Motor neuron (in vitro differentiated cells): Measurements from ENCODE around the gene ZDHHC14. TPM values are rescaled to one million over a fixed set of nuclear protein-coding genes. Genes with fewer than 3 reads are reported as not detected.

Experiments
- ATAC-seq, 8 experiments: fragments of 200-7000 bp; cut with Tn5 transposase; replicated peaks in 6 of 8; 2 replicates each; pipeline ENCODE4 v1.8.0; 2021; ENCODE audit warnings: mild to moderate bottlenecking in 8 of 8, moderate library complexity in 8 of 8
- H3K27ac ChIP-seq, 2 donors: fragments of 250-450 bp; sonication (Bioruptor Pico); 2 replicates each; pipeline ENCODE4 v1.9.0; 2021; ENCODE audit warnings: antibody characterized with exemption in 2 of 2, mild to moderate bottlenecking in 2 of 2, moderate library complexity in 1 of 2
- H3K4me1 ChIP-seq, 2 donors: fragments of 250-450 bp; sonication (Bioruptor Pico); replicated peaks in 1 of 2; 2 replicates each; pipeline ENCODE4 v1.6.1; 2021; ENCODE audit warnings: antibody characterized with exemption in 2 of 2, mild to moderate bottlenecking in 2 of 2, moderate library complexity in 1 of 2
- H3K4me3 ChIP-seq, 5 donors: fragments of 250-450 bp; sonication (Bioruptor Pico); 2 replicates each; pipeline ENCODE4 v1.9.0; 2021; ENCODE audit warnings: antibody characterized with exemption in 5 of 5, mild to moderate bottlenecking in 5 of 5, moderate library complexity in 4 of 5
- WGBS, 10 experiments: fragments of 450-650 bp; shearing (Covaris generic); methylation state at CpG; one replicate each; pipeline ENCODE4 v1.0.0; 2022; 5-methylcytosine and 5-hydroxymethylcytosine counted together
- in situ Hi-C, 9 experiments: fragments of 400-800 bp; cut with MboI; loops; one replicate each; pipeline ENCODE4 v1.15.0; 2021; ENCODE audit warnings: low sequenced_read_pairs in 9 of 9, low pct_unique_long_range_greater_than_20kb in 2 of 9; ENCODE audit not compliant: unreplicated experiment in 9 of 9
- total RNA-seq, 8 experiments: library from RNA; unstranded; fragments of 300-600 nt; gene quantifications; 2 replicates each; pipeline versions ENCODE4 v1.2.3 to v1.2.4, GENCODE V29; 2022

Gene ZDHHC14
- total RNA-seq, 8 experiments from 2014 or later, result 2.9 to 22.7 (median 3.7) TPM

DNA sequence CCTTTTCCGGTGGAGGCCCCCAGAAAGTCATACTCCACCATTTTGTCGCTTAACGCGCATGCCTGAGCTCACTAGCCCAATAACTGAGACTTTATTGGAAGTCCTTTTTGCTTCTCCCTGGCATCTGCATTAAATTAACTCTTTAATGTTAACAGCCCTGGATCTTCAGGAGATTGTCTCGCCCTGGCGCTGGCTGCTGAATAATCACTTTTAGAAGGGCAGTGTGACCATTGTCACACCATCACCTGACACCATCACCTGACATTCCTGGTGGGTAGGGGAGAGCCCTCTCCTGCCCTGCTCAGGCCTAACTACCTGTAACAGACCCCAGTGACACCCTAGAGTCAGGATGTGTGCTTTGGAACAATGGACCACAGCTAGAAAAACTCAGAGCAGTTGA lies 326.6 kb downstream of the ZDHHC14 start:
- no peak overlapping the region for H3K27ac ChIP-seq
- WGBS, 10 experiments, result 82 to 100% (median 100%) methylated on average over 1 to 5 of the region's 6 CpGs; no CpG with 5 or more reads in 5 of the 10 experiments
- H3K4me1 ChIP-seq, result no peaks in the 10 kb centered on the region
- ATAC-seq, result no peak
- in situ Hi-C loops, result no loop called here
- no peak overlapping the region for H3K4me3 ChIP-seq

DNA sequence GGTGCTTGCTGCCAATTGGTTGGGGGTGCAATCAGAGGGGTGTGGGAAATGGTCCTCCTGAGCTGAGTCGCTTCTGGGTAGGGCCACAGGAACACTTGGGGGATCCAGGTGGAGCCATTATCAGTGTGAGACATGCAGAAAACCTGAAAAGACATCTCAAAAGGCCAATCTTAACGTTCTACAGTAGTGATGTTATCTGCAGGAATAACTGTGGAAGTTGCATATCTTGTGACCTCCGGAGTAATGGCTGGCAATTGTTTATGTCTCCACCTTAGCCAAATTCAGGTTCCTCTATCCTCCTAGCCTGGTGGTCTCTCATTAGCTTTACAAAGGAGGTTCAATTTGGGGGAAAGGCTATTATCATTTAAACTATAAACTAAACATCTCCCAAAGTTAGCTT lies 327.2 kb downstream of the ZDHHC14 start:
- H3K27ac ChIP-seq, result no peak overlapping the region
- in situ Hi-C loops, result no loop called here
- no peaks in the 10 kb centered on the region for H3K4me1 ChIP-seq
- H3K4me3 ChIP-seq, result no peak overlapping the region
- ATAC-seq, result no peak
- 20 to 100% (median 47%) methylated on average over 1 to 3 of the region's 3 CpGs; no CpG with 5 or more reads in 6 of the 10 experiments for WGBS, 10 experiments

DNA sequence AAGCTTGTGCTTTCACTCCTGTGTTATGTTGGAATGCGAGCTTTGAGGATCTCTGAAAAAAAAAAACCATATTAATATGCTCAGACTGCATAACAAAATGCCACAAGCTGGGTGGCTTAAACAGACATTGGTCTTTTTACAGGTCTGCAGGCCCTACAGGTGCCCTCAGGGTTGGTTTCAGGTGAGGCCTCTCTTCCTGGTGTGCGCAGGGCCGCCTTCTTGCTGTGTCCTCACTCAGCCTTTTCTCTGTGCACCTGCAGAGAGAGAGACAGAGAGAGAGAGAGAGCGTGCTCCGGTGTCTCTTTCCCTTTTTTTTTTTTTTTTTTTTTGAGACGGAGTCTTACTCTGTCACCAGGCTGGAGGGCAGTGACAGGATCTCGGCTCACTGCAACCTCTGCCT lies 327.9 kb downstream of the ZDHHC14 start:
- in situ Hi-C loops, result no loop called here
- no peak overlapping the region for H3K4me3 ChIP-seq
- ATAC-seq, result no peak
- H3K27ac ChIP-seq, result no peak overlapping the region
- 17 to 100% (median 74%) methylated on average over 1 to 6 of the region's 7 CpGs; no CpG with 5 or more reads in 2 of the 10 experiments for WGBS, 10 experiments
- H3K4me1 ChIP-seq, result no peaks in the 10 kb centered on the region

DNA sequence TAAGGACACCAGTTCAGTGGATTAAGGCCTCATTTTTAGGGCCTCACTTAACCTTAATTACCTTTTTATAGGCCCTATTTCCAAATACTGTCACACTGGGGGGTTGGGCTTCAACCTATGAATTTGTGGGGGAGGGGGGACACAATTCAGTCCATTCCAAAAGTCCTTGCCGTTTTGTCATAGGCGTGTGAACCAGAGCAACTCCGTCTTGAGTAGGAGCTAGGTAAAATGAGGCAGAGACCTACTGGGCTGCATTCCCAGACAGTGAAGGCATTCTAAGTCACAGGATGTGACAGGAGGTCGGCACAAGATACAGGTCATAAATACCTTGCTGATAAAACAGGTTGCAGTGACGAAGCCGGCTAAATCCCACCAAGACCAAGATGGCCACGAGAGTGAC lies 328.6 kb downstream of the ZDHHC14 start:
- no peak overlapping the region for H3K27ac ChIP-seq
- 53 to 100% (median 81%) methylated on average over 1 to 7 of the region's 7 CpGs; no CpG with 5 or more reads in 5 of the 10 experiments for WGBS, 10 experiments
- no peak overlapping the region for H3K4me3 ChIP-seq

DNA sequence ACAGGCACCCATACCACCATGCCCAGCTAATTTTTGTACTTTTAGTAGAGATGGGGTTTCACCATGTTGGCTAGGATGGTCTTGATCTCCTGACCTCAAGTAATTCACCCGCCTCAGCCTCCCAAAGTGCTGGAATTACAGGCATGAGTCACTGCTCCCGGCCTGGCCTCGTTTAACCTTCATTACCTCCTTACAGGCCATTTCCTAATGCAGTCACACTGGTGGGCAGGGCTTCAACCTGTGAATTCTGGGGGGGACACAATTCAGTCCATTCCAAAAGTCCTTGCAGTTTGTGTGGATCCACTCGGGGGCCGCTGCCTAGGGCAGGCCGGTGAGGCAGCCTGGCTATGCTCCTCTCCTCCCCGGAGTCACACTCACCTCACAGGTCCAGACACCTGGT lies 329.6 kb downstream of the ZDHHC14 start:
- Histone ChIP-seq H3K4me1 (peaks cover 0 to 1% of the 10 kb centered on the region in 2 donors), H3K4me3 (no peak overlapping the region), H3K27ac (no peak overlapping the region)
- no peak for ATAC-seq
- WGBS, 10 experiments, result 60 to 100% (median 86%) methylated on average over 1 to 5 of the region's 7 CpGs; no CpG with 5 or more reads in 4 of the 10 experiments
- in situ Hi-C loops, result no loop called here

More for the DNA sequence above, 328.6 kb downstream of the ZDHHC14 start:
- H3K4me1 ChIP-seq, result no peaks in the 10 kb centered on the region
- in situ Hi-C loops, result no loop called here
- ATAC-seq, result no peak

DNA sequence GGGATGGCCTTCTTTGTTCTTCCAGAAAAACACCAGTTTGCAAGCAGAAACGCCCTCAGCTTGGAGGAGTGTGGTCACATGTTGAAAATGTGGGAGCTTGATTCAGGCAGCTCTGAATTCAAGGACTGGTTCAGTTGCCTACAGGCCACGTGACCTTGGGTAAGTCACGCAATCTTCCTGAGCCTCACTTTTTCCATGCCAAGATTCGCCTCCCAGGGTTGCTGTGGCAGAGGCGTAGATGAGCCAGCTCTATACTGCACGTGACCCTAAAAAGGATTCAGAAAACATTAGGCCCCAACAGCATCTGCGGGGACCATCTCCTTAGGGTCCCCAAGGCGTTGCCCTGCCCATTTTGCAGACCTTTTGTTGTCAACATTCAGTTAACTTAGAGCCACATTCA lies 330.1 kb downstream of the ZDHHC14 start:
- 68 to 100% (median 87%) methylated on average over 3 to 6 of the region's 8 CpGs; no CpG with 5 or more reads in 4 of the 10 experiments for WGBS, 10 experiments
- Histone ChIP-seq H3K4me3 (no peak overlapping the region), H3K4me1 (peaks cover 0 to 6% of the 10 kb centered on the region in 2 donors), H3K27ac (no peak overlapping the region)
- ATAC-seq, result no peak
- in situ Hi-C loops, result no loop called here

DNA sequence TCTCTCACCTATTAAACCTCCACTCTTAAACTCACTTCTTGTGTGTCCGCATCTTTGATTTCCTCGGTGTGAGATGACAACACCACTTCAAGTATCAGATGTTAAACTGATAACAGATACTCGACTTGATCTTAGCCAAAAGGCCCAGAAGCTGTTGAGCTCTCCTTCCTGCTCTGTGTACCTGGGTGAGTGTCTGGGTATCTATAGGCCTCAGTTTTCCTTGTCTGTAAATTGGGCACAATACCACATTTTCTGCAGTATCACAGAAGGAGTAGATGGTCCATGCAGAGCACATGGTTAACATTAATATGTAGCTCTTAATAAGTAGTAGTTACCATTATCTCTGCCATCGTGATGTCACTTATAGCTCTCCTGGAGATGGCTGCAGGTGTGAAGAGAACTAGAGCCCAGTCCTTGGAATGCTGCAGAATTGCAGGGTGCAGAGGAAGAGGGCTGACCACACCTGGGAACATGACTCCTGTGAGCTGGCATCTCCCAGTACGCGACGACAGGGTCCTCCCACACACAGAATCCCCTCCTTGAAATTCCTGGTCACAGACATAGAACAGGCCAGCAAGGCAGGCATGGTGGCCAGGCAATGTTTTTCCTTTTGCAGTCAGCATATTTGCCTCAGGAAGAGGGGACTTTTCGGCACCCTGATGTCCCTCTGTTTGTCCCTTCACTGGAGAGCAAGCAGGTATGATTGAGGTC lies 331.8 kb downstream of the ZDHHC14 start:
- in situ Hi-C loops, result no loop called here
- 83 to 100% (median 90%) methylated on average over 3 to 7 of the region's 8 CpGs for WGBS, 10 experiments
- Histone ChIP-seq H3K4me1 (peaks cover 9 to 15% of the 10 kb centered on the region in 2 donors), H3K27ac (no peak overlapping the region), H3K4me3 (no peak overlapping the region)
- ATAC-seq, result no peak

DNA sequence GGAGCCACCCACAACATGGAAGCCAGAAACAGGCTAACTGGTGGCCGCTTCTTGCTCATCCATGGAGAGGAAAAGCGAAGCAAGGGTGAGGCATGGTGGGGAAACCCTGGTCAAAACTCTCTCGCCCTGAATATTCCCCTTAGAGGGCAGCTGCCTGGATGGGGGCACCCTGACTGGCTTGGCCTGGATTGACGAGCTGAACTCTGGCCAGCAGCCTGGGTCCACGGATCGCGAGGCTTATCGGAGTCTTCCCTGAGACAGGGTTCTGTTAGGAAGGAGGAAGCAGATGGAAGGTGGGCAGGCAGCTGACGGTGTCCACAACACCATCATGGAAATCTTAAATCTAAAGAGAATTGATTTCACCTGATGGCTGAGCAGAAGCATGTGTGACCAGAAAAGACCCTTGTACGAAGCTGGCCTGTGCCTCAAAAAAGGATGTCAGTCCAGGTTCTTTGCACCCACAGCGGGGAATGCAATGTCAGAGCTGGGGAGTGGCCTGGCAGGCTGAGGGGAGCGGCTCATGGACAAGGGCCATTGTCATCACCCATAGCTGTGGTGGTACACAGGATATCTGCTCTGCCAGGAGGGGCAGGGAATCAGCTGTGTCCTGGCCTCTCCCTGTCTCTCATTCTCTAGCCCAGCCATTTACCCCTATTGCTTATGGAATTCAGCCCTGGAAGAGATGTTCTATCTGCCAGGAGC lies 332.6 kb downstream of the ZDHHC14 start:
- Histone ChIP-seq H3K27ac (no peak overlapping the region), H3K4me1 (peaks cover 9 to 15% of the 10 kb centered on the region in 2 donors), H3K4me3 (no peak overlapping the region)
- no peak for ATAC-seq
- 47 to 100% (median 84%) methylated on average over 1 to 5 of the region's 12 CpGs; no CpG with 5 or more reads in 3 of the 10 experiments for WGBS, 10 experiments
- in situ Hi-C loops, result no loop called here

DNA sequence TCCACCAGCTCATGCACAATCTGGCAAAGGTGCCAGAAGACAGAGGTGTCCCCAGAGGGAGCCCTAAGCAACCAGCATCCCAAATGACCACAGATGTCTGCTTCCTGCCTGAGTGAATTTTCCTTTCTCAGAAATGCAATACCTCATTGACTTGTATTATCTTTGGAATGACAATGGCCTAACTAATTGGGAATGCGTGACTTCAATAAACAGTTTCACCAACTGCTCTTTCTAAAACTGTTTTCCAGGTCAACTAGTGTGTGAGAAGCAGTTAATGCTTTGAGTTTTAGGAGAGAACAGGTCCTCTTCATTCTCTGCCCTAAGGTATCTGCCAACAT lies 333.1 kb downstream of the ZDHHC14 start:
- in situ Hi-C loops, result no loop called here
- Histone ChIP-seq H3K4me1 (peaks cover 9 to 15% of the 10 kb centered on the region in 2 donors), H3K27ac (no peak overlapping the region), H3K4me3 (no peak overlapping the region)
- ATAC-seq, result no peak
- WGBS, 10 experiments, result 0 to 100% (median 86%) methylated on average over 1 of the region's 1 CpG; no CpG with 5 or more reads in 1 of the 10 experiments

DNA sequence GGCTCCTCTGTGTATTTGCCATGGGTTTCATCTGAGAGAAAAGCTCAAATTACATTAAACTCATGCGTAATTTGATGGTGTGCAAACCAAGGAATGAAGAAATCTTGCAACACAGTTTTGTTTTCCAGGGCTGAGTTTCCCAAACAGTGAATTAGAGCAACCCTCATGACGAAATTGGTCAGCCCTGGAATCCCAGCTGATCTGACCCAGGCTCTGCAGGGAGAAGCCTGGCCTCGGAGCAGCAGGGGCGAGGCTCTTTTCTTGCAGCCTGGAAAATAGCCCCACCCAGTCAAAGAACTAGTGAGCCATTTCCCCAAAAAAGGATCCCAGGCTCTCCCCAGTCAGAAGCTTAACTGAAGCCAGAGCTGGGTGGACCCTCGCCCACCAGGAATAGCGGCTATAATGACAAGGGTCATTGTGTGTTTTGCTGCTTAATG lies 334.8 kb downstream of the ZDHHC14 start:
- Histone ChIP-seq H3K4me3 (no peak overlapping the region), H3K4me1 (peaks cover 9 to 15% of the 10 kb centered on the region in 2 donors), H3K27ac (no peak overlapping the region)
- ATAC-seq, result peak in 3 of 8 experiments; percentile 79 to 88 (median 84)
- in situ Hi-C loops, result no loop called here
- 0 to 100% (median 76%) methylated on average over 1 to 5 of the region's 6 CpGs for WGBS, 10 experiments

DNA sequence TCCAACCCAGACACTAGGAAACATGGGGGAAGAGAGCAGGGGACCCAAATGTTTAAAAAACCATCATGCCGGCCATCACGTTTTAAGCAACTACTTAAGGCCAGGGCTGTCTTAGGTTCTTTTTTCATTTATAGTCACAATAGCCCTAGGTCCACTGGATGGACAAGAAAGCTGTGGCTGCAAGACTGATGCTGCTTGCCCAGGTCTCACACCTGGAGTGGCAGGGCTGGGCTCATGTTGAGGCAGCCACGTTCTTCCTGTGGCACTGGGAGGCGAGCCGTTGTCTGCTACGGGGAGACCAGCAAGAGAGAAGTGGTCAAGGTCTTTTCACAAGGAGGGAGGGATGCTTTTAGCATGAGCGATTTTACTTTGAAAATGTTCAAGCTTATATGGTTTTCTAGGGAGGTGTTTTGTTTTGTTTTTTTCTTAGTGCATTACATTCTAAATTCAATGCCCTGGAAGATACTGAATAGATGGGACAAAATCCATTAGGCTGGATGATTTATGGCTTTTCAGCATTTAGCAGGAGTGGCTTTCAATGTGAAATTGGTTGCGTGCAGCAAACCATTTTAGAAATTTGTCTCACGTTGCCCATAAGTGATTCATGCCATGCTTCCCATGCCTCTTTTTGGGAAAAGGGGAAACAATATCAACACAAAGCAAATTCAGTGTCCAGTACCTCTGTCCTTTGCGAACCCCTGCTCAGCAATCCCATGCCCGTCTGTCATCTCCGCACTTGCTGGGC lies 335.4 kb downstream of the ZDHHC14 start:
- peaks cover 9 to 15% of the 10 kb centered on the region in 2 donors for H3K4me1 ChIP-seq
- H3K27ac ChIP-seq, result no peak overlapping the region
- in situ Hi-C loops, result no loop called here
- ATAC-seq, result peak in 5 of 8 experiments; percentile 51 to 79 (median 72)
- WGBS, 10 experiments, result 31 to 80% (median 71%) methylated on average over 1 to 11 of the region's 12 CpGs
- H3K4me3 ChIP-seq, result no peak overlapping the region

DNA sequence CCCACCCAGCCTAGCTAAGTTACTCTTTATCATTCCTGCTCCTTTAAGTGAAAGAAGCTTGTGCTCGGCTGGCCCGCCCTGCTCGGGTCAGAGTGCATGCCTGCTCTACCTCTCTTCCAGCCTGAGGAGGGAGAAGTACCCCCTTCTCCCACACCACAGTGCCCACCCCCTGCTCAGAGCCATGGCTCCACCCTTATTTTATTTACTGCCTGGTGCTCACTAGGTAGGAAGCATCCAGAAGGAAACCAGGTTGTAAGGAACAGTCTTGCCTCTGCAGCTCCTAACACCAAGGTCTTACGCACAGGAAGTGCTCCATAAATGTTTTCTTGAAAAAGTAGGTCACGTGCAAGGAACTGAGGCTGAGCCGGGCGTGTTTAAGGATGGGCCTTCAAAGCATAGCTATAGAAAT lies 336.4 kb downstream of the ZDHHC14 start:
- Histone ChIP-seq H3K27ac (no peak overlapping the region), H3K4me1 (peaks cover 9 to 15% of the 10 kb centered on the region in 2 donors), H3K4me3 (no peak overlapping the region)
- ATAC-seq, result peak in 3 of 8 experiments; percentile 4 to 13 (median 5)
- 41 to 98% (median 93%) methylated on average over 3 to 7 of the region's 7 CpGs; no CpG with 5 or more reads in 5 of the 10 experiments for WGBS, 10 experiments
- in situ Hi-C loops, result no loop called here
